ENCODE measurements around the gene KLHL24.

Gene KLHL24

GRCh38 chr3:183725387-183725786 lies 90.0 kb downstream of the KLHL24 start:
- TF ChIP-seq, protein P1, sequence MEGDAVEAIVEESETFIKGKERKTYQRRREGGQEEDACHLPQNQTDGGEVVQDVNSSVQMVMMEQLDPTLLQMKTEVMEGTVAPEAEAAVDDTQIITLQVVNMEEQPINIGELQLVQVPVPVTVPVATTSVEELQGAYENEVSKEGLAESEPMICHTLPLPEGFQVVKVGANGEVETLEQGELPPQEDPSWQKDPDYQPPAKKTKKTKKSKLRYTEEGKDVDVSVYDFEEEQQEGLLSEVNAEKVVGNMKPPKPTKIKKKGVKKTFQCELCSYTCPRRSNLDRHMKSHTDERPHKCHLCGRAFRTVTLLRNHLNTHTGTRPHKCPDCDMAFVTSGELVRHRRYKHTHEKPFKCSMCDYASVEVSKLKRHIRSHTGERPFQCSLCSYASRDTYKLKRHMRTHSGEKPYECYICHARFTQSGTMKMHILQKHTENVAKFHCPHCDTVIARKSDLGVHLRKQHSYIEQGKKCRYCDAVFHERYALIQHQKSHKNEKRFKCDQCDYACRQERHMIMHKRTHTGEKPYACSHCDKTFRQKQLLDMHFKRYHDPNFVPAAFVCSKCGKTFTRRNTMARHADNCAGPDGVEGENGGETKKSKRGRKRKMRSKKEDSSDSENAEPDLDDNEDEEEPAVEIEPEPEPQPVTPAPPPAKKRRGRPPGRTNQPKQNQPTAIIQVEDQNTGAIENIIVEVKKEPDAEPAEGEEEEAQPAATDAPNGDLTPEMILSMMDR (IDR thresholded peaks at IDR 0.05) = no peak
- DNase-seq = no peak
- H3K27me3 ChIP-seq = no peaks in the 10 kb centered on the region
- intact Hi-C loops (cut with DNase I; ENCODE audit: low total_unique reads) = no loop called here
- no peaks in the 10 kb centered on the region for H3K4me1 ChIP-seq
- H3K36me3 ChIP-seq = peaks cover 52 to 77% (median 68%) of the 10 kb centered on the region in 3 donors
- no peak overlapping the region for H3K4me3 ChIP-seq
- no peak overlapping the region for H3K27ac ChIP-seq
- no peaks in the 10 kb centered on the region for H3K9me3 ChIP-seq

DNA sequence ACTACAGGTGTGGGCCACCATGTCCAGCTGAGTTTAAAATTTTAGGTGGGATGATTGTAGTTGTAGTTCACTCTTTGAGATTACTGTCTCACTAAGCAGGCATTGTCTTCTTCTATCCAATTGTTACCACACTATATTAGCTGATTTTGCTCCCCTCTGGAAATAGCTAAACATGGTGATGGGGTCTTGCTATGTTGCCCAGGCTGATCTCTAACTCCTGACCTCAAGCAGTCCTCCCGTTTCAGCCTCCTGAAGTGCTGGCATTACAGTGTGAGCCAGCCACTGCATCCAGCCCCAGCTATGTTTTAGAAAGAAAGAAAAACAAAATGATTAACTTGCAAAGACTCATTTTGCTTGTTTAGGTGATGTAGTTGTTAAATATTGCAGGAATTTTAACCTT lies 92.8 kb downstream of the KLHL24 start:
- TF ChIP-seq, protein P1 (IDR thresholded peaks at IDR 0.05) = no peak
- Histone ChIP-seq H3K27me3 (no peaks in the 10 kb centered on the region), H3K9me3 (no peaks in the 10 kb centered on the region), H3K4me3 (no peak overlapping the region), H3K4me1 (no peaks in the 10 kb centered on the region), H3K36me3 (peaks cover 38 to 76% (median 53%) of the 10 kb centered on the region in 3 donors), H3K27ac (no peak overlapping the region)
- no peak for DNase-seq
- intact Hi-C loops (cut with DNase I; ENCODE audit: low total_unique reads) = no loop called here

GRCh38 chr3:183730361-183730760 lies 94.9 kb downstream of the KLHL24 start:
- H3K9me3 ChIP-seq = no peaks in the 10 kb centered on the region
- intact Hi-C loops (cut with DNase I; ENCODE audit: low total_unique reads) = no loop called here
- no peak overlapping the region for H3K27ac ChIP-seq
- TF ChIP-seq, protein P1 (IDR thresholded peaks at IDR 0.05) = no peak
- DNase-seq = no peak
- peaks cover 21 to 70% (median 56%) of the 10 kb centered on the region in 3 donors for H3K36me3 ChIP-seq
- H3K27me3 ChIP-seq = no peaks in the 10 kb centered on the region
- H3K4me3 ChIP-seq = no peak overlapping the region
- H3K4me1 ChIP-seq = no peaks in the 10 kb centered on the region

GRCh38 chr3:183731611-183732010 lies 96.2 kb downstream of the KLHL24 start:
- no peak for DNase-seq
- peaks cover 26 to 72% (median 56%) of the 10 kb centered on the region in 3 donors for H3K36me3 ChIP-seq
- intact Hi-C loops (cut with DNase I; ENCODE audit: low total_unique reads) = no loop called here
- no peaks in the 10 kb centered on the region for H3K9me3 ChIP-seq
- H3K27me3 ChIP-seq = no peaks in the 10 kb centered on the region
- no peaks in the 10 kb centered on the region for H3K4me1 ChIP-seq
- no peak overlapping the region for H3K4me3 ChIP-seq
- TF ChIP-seq, protein P1 (IDR thresholded peaks at IDR 0.05) = no peak
- H3K27ac ChIP-seq = no peak overlapping the region

DNA sequence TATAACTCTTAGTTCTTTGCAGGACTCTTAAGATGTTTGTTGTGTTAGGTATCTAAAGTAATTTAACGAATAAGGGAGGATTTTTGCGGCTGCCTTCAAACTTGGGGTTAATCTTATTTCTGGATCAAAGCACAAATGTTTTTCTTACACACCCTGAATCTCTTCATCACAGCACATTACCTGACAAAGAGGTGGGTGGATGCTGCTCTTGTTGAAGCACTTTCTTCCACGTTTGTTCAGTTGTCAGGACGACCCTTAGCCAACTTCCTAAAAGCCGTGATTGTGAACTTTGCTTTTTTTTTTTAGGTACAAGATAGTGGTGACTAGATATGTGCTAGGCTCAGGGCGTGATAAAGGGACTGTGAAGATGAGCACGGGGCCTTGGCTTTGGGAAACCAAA lies 98.1 kb downstream of the KLHL24 start:
- no peaks in the 10 kb centered on the region for H3K4me1 ChIP-seq
- H3K27me3 ChIP-seq = no peaks in the 10 kb centered on the region
- intact Hi-C loops (cut with DNase I; ENCODE audit: low total_unique reads) = no loop called here
- peaks cover 23 to 75% (median 52%) of the 10 kb centered on the region in 3 donors for H3K36me3 ChIP-seq
- TF ChIP-seq, protein P1 (IDR thresholded peaks at IDR 0.05) = no peak
- no peak for DNase-seq
- H3K27ac ChIP-seq = no peak overlapping the region
- H3K9me3 ChIP-seq = no peaks in the 10 kb centered on the region
- no peak overlapping the region for H3K4me3 ChIP-seq

All from tibial artery (tissue), 4 donors.